DMS114 treated with DMSO at 0.1 percent for 48 hours (cell line): Measurements from ENCODE around the gene CLRN1.

Experiments used
- DNase-seq: peaks from one replicate; lab custom pipeline; 2025; ENCODE audit not compliant: unreplicated experiment; lab: John Stamatoyannopoulos, UW

CLRN1 gene

GRCh38 chr3:150878290-150878689, 94.2 kb downstream of the CLRN1 start:
- no peak for DNase-seq

- no peak for DNase-seq
Observed at GRCh38 chr3:150877303-150877702, 95.2 kb downstream of the CLRN1 start.

- DNase-seq = no peak
Observed at GRCh38 chr3:150876611-150877265, 95.8 kb downstream of the CLRN1 start.
